Stimulated activated CD8-positive, alpha-beta memory T cell treated with anti-CD3 and anti-CD28 coated beads, Interleukin-12 subunit alpha, Interleukin-12 subunit beta, amount 100 ng/mL, for 24 hours (primary cell): ENCODE data around the gene CADPS.

Experiments used
- DNase-seq: peaks from one replicate; pipeline ENCODE4 v3.0.0-alpha.2; 2020; ENCODE audit errors: extremely low read depth

The CADPS gene

DNA sequence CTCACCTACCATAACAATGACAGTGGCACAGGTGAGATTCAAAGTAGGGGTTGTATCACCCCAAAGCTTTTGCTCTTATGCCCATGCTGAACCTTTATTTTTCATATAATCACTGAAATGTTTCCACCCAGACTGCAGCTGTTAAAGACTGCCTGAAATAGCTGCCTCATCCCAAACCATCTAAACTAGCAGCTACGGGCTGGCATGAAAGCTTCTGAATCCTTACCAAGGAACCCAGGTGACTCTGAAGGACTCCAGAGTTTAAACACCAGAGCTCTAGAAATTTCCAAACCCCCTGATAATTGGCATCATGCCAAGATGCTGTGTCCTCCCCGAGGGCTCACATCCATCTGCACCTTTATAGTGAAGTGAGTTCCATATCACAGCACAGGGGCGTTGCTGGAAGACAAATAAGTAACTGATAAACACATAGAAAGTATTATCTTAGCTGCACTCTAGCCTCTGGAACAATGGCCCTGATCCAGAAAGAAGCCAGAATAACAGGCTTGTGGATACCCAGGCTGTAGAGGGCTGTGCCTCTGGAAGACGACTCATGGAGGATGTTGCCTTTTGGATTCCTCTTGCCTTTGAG, 238.9 kb downstream of the CADPS start:
- DNase-seq = no peak

GRCh38 chr3:62632510-62633294, 242.5 kb downstream of the CADPS start:
- DNase-seq = no peak

DNA sequence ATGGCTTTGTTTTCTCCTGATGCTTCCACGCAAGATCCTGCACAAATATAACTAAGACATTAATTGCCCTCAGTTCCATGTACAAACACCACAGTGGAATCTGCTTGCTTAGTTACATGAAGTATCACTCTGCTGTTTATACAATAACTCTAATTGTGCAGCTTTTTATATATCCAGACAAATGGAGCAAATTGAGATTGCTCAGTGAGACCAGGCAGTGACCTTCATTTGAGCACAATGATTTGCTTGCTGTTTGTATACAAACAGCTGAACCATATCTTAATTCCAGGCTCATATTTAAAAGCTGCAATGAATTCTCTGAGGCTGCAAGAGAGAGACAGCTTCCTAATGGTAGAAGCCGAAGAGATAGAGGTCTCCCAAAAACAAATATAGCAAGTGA, 243.7 kb downstream of the CADPS start:
- DNase-seq = no peak

- DNase-seq = no peak
Observed at GRCh38 chr3:62630664-62631063, 244.6 kb downstream of the CADPS start.

- no peak for DNase-seq
Observed at GRCh38 chr3:62625268-62625667, 249.9 kb downstream of the CADPS start.

DNA sequence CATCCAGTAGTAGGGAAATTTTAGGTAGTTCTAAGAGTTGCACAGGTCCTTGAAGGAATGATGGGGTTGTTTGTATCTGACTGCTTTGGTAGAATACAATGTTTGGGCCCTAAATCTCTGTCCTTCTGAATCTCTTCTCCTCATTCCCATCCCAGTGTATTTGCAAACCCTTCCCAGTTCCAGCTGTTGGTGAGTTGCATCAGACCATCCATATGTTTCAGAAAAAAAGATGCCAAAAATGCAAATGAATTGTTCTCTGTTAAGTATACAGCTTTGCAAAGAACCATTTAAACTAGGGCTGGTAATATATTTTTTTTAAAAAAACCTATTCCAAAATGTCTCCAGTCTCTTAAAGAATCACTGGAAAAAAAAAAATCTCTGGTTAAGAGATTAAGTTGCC, 251.0 kb downstream of the CADPS start:
- DNase-seq = no peak

- DNase-seq = no peak
Observed at GRCh38 chr3:62622553-62623174, 252.6 kb downstream of the CADPS start.

DNA sequence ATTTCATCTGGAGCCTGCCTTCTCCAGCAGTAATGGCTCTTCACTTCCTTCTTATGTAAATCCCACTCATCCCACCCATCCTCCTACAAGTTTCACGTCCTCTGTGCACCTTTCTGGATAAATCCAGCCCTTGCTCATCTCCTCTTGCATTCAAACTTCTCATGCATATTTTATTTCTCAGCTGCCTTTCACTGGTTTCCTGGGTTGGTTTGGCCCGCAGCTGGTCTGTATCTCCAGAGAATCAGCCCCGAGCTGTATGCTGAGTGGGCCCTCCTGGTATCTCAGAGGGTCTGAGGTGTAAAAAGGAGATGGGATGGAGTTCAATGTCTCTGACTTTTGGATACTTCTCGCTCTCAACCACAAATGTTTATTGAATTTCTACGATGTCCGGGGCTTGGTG, 253.3 kb downstream of the CADPS start:
- no peak for DNase-seq

GRCh38 chr3:62621176-62621575, 254.0 kb downstream of the CADPS start:
- no peak for DNase-seq

DNA sequence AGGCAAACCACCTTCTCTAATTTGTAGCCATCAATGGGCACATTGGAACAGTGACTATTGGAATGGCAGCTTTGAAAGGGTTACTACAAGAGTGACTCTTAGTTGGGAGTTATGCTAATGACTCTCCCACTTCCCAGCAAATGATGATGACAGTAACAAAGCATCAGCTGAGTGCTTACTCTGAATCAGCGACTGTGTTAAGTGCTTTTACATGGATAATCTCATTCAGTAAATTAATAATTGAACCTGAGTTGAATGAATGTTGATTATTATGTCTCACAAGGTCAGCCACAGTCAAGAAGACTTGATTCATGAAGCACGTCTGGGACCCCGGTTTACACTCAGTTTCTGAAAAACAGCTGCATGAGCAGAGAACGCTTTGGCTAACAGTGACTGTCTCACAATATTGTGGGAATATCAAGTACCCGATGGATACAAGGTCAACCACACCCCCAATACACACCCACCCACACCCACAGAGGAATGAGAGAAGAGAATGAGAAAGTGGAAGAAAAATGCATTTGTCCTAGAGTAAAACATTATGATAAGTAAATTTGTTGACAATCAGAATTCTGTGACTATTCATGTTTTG, 259.9 kb downstream of the CADPS start:
- DNase-seq = no peak

GRCh38 chr3:62614527-62614926, 260.7 kb downstream of the CADPS start:
- no peak for DNase-seq

DNA sequence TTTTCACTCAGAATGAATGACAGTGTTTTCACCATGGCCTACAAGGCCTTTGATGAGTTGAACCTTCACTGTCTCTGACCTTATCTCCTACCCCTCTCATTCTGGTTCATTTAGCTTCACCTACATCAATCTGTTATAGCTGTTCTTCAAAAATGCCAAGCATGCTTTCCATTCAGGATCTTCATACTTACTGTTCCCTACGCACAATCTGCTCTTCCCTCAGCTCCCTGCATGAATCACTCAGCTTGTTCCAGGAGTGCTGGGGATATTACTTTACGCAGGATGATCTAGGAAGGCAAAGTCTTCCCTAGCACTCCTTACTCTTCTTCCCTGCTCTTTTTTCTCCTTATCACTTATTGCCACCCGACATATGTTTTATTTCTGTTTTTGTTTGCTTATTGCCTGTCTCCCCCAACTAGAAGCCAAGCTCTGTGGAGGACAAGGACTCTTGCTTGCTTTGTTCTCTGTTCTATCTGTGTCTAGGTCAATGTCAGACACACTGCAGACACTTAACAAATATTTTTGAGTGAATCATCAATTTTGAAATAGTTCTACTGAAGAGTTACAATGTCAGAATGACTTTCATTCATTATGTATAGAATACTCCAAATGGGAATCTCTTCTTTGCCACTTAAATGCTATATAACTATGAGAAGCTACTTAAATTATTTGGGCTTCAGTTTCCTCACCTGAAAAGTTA, 263.5 kb downstream of the CADPS start:
- DNase-seq = no peak

DNA sequence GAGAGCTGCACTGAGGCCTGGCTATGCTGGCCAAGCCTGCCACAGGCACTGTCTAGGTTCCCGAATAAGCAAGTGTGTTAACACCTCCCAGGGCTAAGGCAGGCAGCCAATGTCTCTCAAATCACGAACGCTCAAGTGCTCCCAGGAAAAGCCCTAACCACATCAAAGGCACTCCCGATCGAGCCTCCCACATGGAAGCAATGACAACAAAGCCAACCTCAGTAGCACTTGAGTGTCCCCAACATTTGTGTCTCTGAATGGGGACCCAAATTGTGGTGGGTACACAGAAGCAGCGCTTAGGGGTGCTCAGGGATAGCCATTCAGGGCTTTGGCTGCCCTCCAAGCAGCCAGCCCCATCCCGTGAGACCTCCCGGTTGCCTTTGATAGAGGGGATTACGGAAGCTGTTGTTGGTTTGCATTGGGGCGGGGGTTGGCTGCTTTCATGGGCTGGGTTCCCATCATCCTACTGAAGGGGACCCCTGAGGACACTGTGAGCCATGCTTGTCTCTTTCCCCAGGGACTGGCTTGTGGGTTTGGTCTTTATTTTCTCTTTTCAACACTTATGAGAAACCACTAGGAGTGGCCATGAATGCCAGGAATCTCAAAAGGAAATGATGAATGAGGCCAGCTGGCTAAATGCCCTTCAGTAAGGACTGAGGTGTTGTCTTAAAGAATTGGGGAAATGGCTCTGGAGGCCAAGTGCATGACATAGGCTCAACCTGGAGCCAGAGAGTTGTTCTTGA, 267.8 kb downstream of the CADPS start:
- no peak for DNase-seq

- DNase-seq = no peak
Observed at GRCh38 chr3:62605413-62606068, 269.7 kb downstream of the CADPS start.

DNA sequence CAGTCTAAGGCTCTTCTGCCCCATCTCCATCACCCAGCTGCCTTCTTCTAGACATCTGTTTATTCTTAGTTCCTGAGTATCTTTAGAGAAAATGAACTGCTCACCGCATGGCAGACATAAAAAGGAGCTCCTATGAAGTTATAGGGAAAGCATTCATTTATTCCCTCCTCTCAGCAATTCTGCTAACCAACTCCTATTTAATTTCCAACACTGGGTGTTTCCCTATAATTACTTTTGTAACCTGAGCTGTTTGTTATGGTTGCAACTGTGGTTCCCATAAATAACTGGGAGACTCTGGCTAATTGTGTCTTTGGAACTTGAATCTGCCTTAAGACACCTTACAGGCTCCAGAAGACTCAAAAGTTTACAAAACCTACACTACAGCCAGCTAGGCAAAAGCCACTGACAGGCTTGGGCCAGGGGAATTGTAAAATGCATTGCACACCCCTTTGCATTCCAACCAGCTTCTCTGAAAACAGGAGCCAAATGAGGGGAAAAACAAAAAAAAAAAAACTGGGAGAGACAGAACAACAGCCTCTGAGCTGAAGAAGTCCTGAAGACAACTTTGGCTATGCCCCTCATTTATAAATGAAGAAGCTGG, 270.4 kb downstream of the CADPS start:
- DNase-seq = no peak

GRCh38 chr3:62604298-62604697, 270.9 kb downstream of the CADPS start:
- no peak for DNase-seq

DNA sequence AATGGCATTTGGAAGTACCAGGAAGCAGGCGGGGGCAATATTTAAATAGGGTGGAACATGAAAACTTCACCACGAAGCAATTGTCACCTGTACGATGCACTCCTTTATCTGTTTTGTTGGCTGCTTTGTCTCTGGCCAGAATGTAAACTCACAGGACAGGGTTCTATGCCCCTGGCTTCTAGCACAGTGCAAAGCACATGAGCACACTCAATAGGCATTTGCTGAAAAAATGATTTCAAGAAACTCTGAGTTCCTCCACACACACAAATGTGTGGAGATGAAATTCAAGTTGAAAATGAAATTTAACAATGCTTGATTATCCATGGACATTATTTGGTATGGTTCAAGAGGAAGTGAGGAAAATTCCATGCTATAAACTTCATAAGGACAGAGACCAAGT, 272.2 kb downstream of the CADPS start:
- DNase-seq = no peak

DNA sequence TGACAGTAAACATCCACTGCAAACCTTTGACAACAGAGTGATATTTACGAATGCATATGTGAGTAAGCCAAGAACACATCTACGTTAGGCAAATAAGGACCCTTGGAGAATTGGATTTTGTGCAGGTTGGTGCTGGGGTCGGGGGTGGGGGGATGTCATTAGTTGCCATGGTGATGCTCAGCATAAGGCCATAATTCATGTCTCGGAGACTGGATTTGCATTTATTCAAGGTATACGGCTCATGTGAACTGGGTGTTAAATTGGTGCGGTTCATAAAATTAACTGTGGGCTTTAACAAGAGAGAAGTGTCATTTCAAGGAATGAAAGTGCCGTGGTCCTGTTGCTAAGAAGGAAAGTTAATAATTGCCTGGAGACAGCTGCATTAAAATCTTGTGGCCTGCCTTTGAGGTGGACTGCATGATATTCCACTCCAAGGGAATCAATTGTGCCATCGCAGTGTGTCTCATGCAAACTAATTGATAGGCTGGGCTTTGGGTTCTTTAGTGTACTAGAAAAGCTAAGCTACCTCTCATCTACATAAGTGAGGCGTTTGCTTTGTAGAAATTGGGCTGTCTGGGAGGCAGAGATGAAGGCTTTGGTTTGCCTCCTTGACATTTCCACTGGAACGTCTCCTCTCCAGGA, 273.0 kb downstream of the CADPS start:
- no peak for DNase-seq

GRCh38 chr3:62601238-62602070, 273.8 kb downstream of the CADPS start:
- DNase-seq = no peak
